ENCODE results near the gene ALG1L2.
"Not testable (repeated sequence)": the region's sequence is repeated elsewhere in the genome, so short reads cannot be mapped to it uniquely, and the experiment has no call there.

Gene ALG1L2

DNA sequence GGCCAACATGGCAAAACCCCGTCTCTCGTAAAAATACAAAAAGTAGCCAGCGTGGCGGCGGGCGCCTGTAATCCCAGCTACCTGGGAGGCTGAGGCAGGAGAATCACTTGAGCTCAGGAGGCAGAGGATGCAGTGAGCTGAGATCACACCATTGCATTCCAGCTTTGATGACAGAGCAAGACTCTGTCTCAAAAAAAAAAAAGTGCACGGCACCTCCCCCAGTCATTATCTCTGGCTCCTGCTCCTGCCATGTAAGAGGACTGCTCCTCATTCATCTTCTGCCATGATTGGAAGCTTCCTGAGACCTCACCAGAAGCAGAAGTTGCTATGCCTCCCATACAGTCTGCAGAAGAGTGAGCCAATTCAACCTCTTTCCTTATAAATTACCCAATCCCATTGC is 4.0 kb upstream of the ALG1L2 start:
- no peak for TF ChIP-seq ZFX (IDR thresholded peaks at IDR 0.05; ENCODE audit: borderline replicate concordance)
- TF ChIP-seq, protein P1, sequence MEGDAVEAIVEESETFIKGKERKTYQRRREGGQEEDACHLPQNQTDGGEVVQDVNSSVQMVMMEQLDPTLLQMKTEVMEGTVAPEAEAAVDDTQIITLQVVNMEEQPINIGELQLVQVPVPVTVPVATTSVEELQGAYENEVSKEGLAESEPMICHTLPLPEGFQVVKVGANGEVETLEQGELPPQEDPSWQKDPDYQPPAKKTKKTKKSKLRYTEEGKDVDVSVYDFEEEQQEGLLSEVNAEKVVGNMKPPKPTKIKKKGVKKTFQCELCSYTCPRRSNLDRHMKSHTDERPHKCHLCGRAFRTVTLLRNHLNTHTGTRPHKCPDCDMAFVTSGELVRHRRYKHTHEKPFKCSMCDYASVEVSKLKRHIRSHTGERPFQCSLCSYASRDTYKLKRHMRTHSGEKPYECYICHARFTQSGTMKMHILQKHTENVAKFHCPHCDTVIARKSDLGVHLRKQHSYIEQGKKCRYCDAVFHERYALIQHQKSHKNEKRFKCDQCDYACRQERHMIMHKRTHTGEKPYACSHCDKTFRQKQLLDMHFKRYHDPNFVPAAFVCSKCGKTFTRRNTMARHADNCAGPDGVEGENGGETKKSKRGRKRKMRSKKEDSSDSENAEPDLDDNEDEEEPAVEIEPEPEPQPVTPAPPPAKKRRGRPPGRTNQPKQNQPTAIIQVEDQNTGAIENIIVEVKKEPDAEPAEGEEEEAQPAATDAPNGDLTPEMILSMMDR (IDR thresholded peaks at IDR 0.05) = no peak
- no peak overlapping the region for H3K27ac ChIP-seq

- not testable (repeated sequence) for H3K27ac ChIP-seq
These were observed 1.9 kb downstream of the ALG1L2 start for GRCh38 chr3:130083363-130084090.

DNA sequence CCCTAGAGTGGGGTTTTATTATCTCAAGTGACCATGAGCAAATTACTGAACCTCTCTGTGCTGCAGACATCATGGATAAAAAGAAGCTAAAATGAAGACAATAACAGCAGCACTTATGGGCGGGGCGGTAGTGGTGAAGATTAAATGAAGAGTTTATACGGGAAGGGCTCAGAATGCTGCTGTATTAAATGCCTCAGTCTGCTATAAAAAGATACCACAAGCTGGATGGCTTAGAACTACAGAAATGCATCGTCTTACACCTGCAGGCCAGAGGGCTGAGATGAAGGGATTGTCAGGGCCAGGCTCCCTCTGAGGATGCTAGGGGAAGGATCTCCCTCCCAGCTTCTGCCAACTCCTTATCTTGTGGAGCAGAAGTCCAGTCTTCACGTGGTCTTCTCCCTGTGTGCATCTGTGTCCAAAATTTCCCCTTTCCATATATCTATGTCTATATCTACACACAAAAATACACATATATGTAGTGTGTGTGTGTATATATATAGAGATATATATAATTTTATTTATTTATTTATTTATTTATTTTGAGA is 2.9 kb downstream of the ALG1L2 start:
- no peak overlapping the region for H3K27ac ChIP-seq
- TF ChIP-seq, protein P1 (IDR thresholded peaks at IDR 0.05) = no peak
- no peak for TF ChIP-seq ZFX (IDR thresholded peaks at IDR 0.05; ENCODE audit: borderline replicate concordance)

- no peak for TF ChIP-seq ZFX (IDR thresholded peaks at IDR 0.05; ENCODE audit: borderline replicate concordance)
- TF ChIP-seq, protein P1 (IDR thresholded peaks at IDR 0.05) = no peak
- no peak overlapping the region for H3K27ac ChIP-seq
These were observed 4.2 kb downstream of the ALG1L2 start for GRCh38 chr3:130085881-130086280.

- not testable (repeated sequence) for H3K27ac ChIP-seq
These were observed 5.0 kb downstream of the ALG1L2 start for GRCh38 chr3:130086628-130087027.

- no peak overlapping the region for H3K27ac ChIP-seq
These were observed 6.4 kb downstream of the ALG1L2 start for GRCh38 chr3:130088061-130088460.

DNA sequence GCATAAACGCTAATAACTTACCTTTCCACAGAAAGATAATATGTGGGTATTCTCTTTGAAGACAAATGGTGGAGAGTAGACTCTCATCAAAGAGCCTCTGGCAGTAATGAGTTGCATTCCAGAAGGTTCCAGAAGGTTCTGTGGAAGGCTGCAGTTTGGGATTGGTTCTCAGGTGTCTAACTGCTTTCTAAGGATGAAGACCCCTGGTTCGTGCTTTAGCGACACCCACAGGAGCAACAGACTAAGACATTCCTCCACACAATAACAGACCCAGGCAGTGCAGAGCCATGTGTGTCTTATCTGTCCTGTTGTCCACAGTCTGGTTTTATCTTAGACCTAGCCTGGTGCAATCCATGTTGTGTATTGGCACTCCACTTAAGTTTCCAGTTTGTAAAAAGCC is 9.1 kb downstream of the ALG1L2 start:
- H3K27ac ChIP-seq = not testable (repeated sequence)
- TF ChIP-seq, protein P1 (IDR thresholded peaks at IDR 0.05) = peak; percentile 10; the same call in 1 of the 2 replicates

More at GRCh38 chr3:130088061-130088460, 6.4 kb downstream of the ALG1L2 start:
- TF ChIP-seq, protein P1 (IDR thresholded peaks at IDR 0.05) = no peak
- no peak for TF ChIP-seq ZFX (IDR thresholded peaks at IDR 0.05; ENCODE audit: borderline replicate concordance)

DNA sequence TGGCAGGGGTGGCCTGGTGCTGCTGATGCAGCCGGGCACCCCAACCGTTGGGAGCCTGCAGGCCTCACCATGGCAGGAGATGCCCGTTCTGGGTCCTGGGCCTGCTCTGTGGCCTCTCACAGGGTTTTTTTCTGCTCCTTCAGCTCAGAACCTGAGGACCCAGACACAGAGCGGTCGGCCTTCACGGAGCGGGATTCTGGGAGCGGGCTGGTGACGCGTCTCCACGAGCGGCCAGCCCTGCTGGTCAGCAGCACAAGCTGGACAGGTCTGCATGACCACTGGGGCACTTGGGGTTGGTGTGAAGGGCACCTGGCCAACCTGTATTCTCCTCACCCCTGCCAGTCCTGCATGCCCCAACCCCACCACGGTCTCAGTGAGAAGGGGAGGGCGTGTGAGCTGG is 10.3 kb downstream of the ALG1L2 start:
- no peak overlapping the region for H3K27ac ChIP-seq
- TF ChIP-seq, protein P1 (IDR thresholded peaks at IDR 0.05) = no peak
- TF ChIP-seq ZFX (IDR thresholded peaks at IDR 0.05; ENCODE audit: borderline replicate concordance) = no peak

Data from 22Rv1 (cell line).